ENCODE measurements around the gene SLC25A30.
"Not testable (repeated sequence)": the region's sequence is repeated elsewhere in the genome, so short reads cannot be mapped to it uniquely, and the experiment has no call there.

SLC25A30 gene

DNA sequence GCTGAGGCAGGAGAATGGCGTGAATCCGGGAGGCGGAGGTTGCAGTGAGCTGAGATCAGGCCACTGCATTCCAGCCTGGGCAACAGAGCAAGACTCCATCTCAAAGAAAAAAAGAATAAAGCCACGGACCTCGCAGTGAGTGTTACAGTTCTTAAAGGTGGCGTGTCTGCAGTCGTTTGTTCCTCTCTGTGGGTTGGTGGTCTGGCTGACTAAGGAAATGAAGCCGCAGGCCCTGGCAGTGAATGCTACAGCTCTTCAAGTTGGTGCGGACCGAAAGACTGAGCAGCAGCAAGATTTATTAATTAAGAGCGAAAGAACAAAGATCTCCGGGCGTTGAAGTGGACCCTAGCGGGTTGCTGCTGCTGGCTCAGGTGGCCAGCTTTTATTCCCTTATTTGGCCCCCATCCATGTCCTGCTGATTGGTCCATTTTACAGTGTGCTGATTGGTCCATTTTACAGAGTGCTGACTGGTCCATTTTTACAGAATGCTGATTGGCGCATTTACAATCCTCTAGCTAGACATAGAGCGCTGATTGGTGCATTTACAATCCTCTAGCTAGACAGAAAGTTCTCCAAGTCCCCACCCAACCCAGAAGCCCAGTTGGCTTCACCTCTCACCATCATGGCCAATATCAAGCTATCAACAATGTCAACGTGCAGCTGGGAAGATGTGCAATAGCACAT, 31.1 kb downstream of the SLC25A30 start:
- 32% methylated on average over 16 of the region's 17 CpGs for WGBS (ENCODE audit: insufficient coverage)
- H3K27me3 ChIP-seq (replicated peaks in 2 of 5; ENCODE audit: control insufficient read depth in 4 of 5, insufficient read depth in 5 of 5, low read length in 4 of 5); H3K9me3 ChIP-seq (ENCODE audit: control extremely low read depth in 1 of 5, control insufficient read depth in 4 of 5, insufficient read depth in 2 of 5, low read depth in 1 of 5, low read length in 4 of 5); H3K27ac ChIP-seq (ENCODE audit: insufficient read depth in 1 of 2, low read depth in 1 of 2, low read length in 2 of 2, poor library complexity in 1 of 2, severe bottlenecking in 2 of 2): not testable (repeated sequence)
- Histone ChIP-seq H3K4me3 (ENCODE audit: control insufficient read depth in 1 of 7, extremely low read depth in 1 of 7, insufficient read depth in 4 of 7, low read depth in 2 of 7, low read length in 6 of 7) (peak overlapping the region in 1 of 7 experiments; percentile 25), H3K36me3 (ENCODE audit: control insufficient read depth in 4 of 4, insufficient read depth in 4 of 4, low read length in 3 of 4) (peaks cover 0 to 16% (median 10%) of the 10 kb centered on the region in 4 experiments), H3K4me1 (ENCODE audit: control extremely low read depth in 1 of 4, control insufficient read depth in 4 of 4, insufficient read depth in 4 of 4, low read length in 3 of 4) (peaks cover 0 to 32% (median 25%) of the 10 kb centered on the region in 4 experiments)
- CTCF ChIA-PET, result interaction anchor here (0.7 to 7.6 kb wide), 5 partner anchors 10 to 48 kb away, joined by 3 to 62 read pairs (median 8); no protein-coding TSS in a partner anchor
- DNase-seq, result peak; percentile 84 to 97 (median 96)
- POLR2A ChIA-PET, result interaction anchor here (1.0 kb wide), 1 partner anchor 53 kb away, joined by 3 read pairs; no protein-coding TSS in a partner anchor

GRCh38 chr13:45385907-45386553, 32.1 kb downstream of the SLC25A30 start:
- Histone ChIP-seq H3K4me1 (ENCODE audit: control extremely low read depth in 1 of 4, control insufficient read depth in 4 of 4, insufficient read depth in 4 of 4, low read length in 3 of 4) (peaks cover 0 to 32% (median 25%) of the 10 kb centered on the region in 4 experiments), H3K4me3 (ENCODE audit: control insufficient read depth in 1 of 7, extremely low read depth in 1 of 7, insufficient read depth in 4 of 7, low read depth in 2 of 7, low read length in 6 of 7) (no peak overlapping the region), H3K36me3 (ENCODE audit: control insufficient read depth in 4 of 4, insufficient read depth in 4 of 4, low read length in 3 of 4) (peaks cover 0 to 11% (median 5%) of the 10 kb centered on the region in 4 experiments), H3K27me3 (replicated peaks in 2 of 5; ENCODE audit: control insufficient read depth in 4 of 5, insufficient read depth in 5 of 5, low read length in 4 of 5) (no peaks in the 10 kb centered on the region), H3K27ac (ENCODE audit: insufficient read depth in 1 of 2, low read depth in 1 of 2, low read length in 2 of 2, poor library complexity in 1 of 2, severe bottlenecking in 2 of 2) (no peak overlapping the region), H3K9me3 (ENCODE audit: control extremely low read depth in 1 of 5, control insufficient read depth in 4 of 5, insufficient read depth in 2 of 5, low read depth in 1 of 5, low read length in 4 of 5) (no peaks in the 10 kb centered on the region)
- 74% methylated on average over 4 of the region's 5 CpGs for WGBS (ENCODE audit: insufficient coverage)
- DNase-seq, result peak in 2 of 3 donors; percentile 27 to 37
- CTCF ChIA-PET, result interaction anchor here (0.7 to 7.6 kb wide), 4 partner anchors 15 to 110 kb away, joined by 3 to 62 read pairs (median 6); no protein-coding TSS in a partner anchor
- POLR2A ChIA-PET, result interaction anchor here (0.6 kb wide), 1 partner anchor 19 kb away, joined by 3 read pairs; no protein-coding TSS in a partner anchor

GRCh38 chr13:45385320-45385719, 32.9 kb downstream of the SLC25A30 start:
- H3K4me3 ChIP-seq (ENCODE audit: control insufficient read depth in 1 of 7, extremely low read depth in 1 of 7, insufficient read depth in 4 of 7, low read depth in 2 of 7, low read length in 6 of 7), result no peak overlapping the region
- no peak for DNase-seq
- no peaks in the 10 kb centered on the region for H3K27me3 ChIP-seq (replicated peaks in 2 of 5; ENCODE audit: control insufficient read depth in 4 of 5, insufficient read depth in 5 of 5, low read length in 4 of 5)
- WGBS (ENCODE audit: insufficient coverage), result 98% methylated on average over 4 of the region's 5 CpGs
- H3K27ac ChIP-seq (ENCODE audit: insufficient read depth in 1 of 2, low read depth in 1 of 2, low read length in 2 of 2, poor library complexity in 1 of 2, severe bottlenecking in 2 of 2), result no peak overlapping the region
- no peaks in the 10 kb centered on the region for H3K9me3 ChIP-seq (ENCODE audit: control extremely low read depth in 1 of 5, control insufficient read depth in 4 of 5, insufficient read depth in 2 of 5, low read depth in 1 of 5, low read length in 4 of 5)
- H3K4me1 ChIP-seq (ENCODE audit: control extremely low read depth in 1 of 4, control insufficient read depth in 4 of 4, insufficient read depth in 4 of 4, low read length in 3 of 4), result peaks cover 0 to 32% (median 25%) of the 10 kb centered on the region in 4 experiments
- CTCF ChIA-PET, result interaction anchor here (1.1 to 7.6 kb wide), 8 partner anchors 8 to 69 kb away, joined by 3 to 62 read pairs (median 6); no protein-coding TSS in a partner anchor
- POLR2A ChIA-PET, result interaction anchor here (0.6 kb wide), 1 partner anchor 18 kb away, joined by 3 read pairs; no protein-coding TSS in a partner anchor
- peaks cover 0 to 8% (median 5%) of the 10 kb centered on the region in 4 experiments for H3K36me3 ChIP-seq (ENCODE audit: control insufficient read depth in 4 of 4, insufficient read depth in 4 of 4, low read length in 3 of 4)

- Histone ChIP-seq H3K4me3 (ENCODE audit: control insufficient read depth in 1 of 7, extremely low read depth in 1 of 7, insufficient read depth in 4 of 7, low read depth in 2 of 7, low read length in 6 of 7) (no peak overlapping the region), H3K27ac (ENCODE audit: insufficient read depth in 1 of 2, low read depth in 1 of 2, low read length in 2 of 2, poor library complexity in 1 of 2, severe bottlenecking in 2 of 2) (no peak overlapping the region), H3K4me1 (ENCODE audit: control extremely low read depth in 1 of 4, control insufficient read depth in 4 of 4, insufficient read depth in 4 of 4, low read length in 3 of 4) (peaks cover 0 to 32% (median 25%) of the 10 kb centered on the region in 4 experiments), H3K9me3 (ENCODE audit: control extremely low read depth in 1 of 5, control insufficient read depth in 4 of 5, insufficient read depth in 2 of 5, low read depth in 1 of 5, low read length in 4 of 5) (no peaks in the 10 kb centered on the region), H3K36me3 (ENCODE audit: control insufficient read depth in 4 of 4, insufficient read depth in 4 of 4, low read length in 3 of 4) (peaks cover 0 to 8% (median 5%) of the 10 kb centered on the region in 4 experiments), H3K27me3 (replicated peaks in 2 of 5; ENCODE audit: control insufficient read depth in 4 of 5, insufficient read depth in 5 of 5, low read length in 4 of 5) (no peaks in the 10 kb centered on the region)
- ChIA-PET CTCF (interaction anchor here (1.1 to 7.6 kb wide), 8 partner anchors 9 to 69 kb away, joined by 3 to 62 read pairs (median 6); no protein-coding TSS in a partner anchor), POLR2A (no interaction called here)
- DNase-seq, result no peak
- 100% methylated on average over 2 of the region's 4 CpGs for WGBS (ENCODE audit: insufficient coverage)
Measured at GRCh38 chr13:45384474-45385174, 33.5 kb downstream of the SLC25A30 start.

GRCh38 chr13:45382739-45383138, 35.4 kb downstream of the SLC25A30 start:
- H3K4me3 ChIP-seq (ENCODE audit: control insufficient read depth in 1 of 7, extremely low read depth in 1 of 7, insufficient read depth in 4 of 7, low read depth in 2 of 7, low read length in 6 of 7); H3K27me3 ChIP-seq (replicated peaks in 2 of 5; ENCODE audit: control insufficient read depth in 4 of 5, insufficient read depth in 5 of 5, low read length in 4 of 5); H3K27ac ChIP-seq (ENCODE audit: insufficient read depth in 1 of 2, low read depth in 1 of 2, low read length in 2 of 2, poor library complexity in 1 of 2, severe bottlenecking in 2 of 2); H3K36me3 ChIP-seq (ENCODE audit: control insufficient read depth in 4 of 4, insufficient read depth in 4 of 4, low read length in 3 of 4); POLR2A ChIA-PET; H3K9me3 ChIP-seq (ENCODE audit: control extremely low read depth in 1 of 5, control insufficient read depth in 4 of 5, insufficient read depth in 2 of 5, low read depth in 1 of 5, low read length in 4 of 5); DNase-seq: not testable (repeated sequence)
- WGBS (ENCODE audit: insufficient coverage), result 99% methylated on average over 6 of the region's 8 CpGs
- peaks cover 0 to 24% (median 20%) of the 10 kb centered on the region in 4 experiments for H3K4me1 ChIP-seq (ENCODE audit: control extremely low read depth in 1 of 4, control insufficient read depth in 4 of 4, insufficient read depth in 4 of 4, low read length in 3 of 4)
- CTCF ChIA-PET, result interaction anchor here (1.3 to 7.6 kb wide), 2 partner anchors 11 to 16 kb away, joined by 4 to 62 read pairs; no protein-coding TSS in a partner anchor

DNA sequence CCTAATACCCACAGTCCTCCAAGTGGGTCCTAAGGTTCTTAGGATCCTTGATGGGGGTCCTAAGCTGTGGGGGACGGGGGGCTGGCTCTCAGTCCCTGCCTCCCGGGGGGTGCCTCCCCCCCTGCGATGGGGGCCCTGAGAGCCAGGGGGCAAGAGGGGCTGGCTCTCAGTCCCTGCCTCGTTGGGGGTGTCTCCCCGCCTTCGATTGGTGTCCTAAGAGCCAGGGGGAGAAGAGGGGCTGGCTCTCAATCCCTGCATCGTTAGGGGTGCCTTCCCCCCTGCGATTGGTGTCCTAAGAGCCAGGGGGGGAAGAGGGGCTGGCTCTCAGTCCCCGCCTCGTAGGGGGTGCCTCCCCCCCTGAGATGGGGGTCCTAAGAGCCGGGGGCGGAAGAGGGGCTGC, 37.0 kb downstream of the SLC25A30 start:
- CTCF ChIA-PET, result interaction anchor here (0.6 kb wide), 1 partner anchor 1024 kb away, joined by 3 read pairs; no protein-coding TSS in a partner anchor

More for the DNA sequence above, 37.0 kb downstream of the SLC25A30 start:
- Histone ChIP-seq H3K36me3 (ENCODE audit: control insufficient read depth in 4 of 4, insufficient read depth in 4 of 4, low read length in 3 of 4) (peaks cover 0 to 8% (median 5%) of the 10 kb centered on the region in 4 experiments), H3K27ac (ENCODE audit: insufficient read depth in 1 of 2, low read depth in 1 of 2, low read length in 2 of 2, poor library complexity in 1 of 2, severe bottlenecking in 2 of 2) (no peak overlapping the region), H3K9me3 (ENCODE audit: control extremely low read depth in 1 of 5, control insufficient read depth in 4 of 5, insufficient read depth in 2 of 5, low read depth in 1 of 5, low read length in 4 of 5) (no peaks in the 10 kb centered on the region), H3K4me1 (ENCODE audit: control extremely low read depth in 1 of 4, control insufficient read depth in 4 of 4, insufficient read depth in 4 of 4, low read length in 3 of 4) (peaks cover 0 to 11% (median 7%) of the 10 kb centered on the region in 4 experiments), H3K27me3 (replicated peaks in 2 of 5; ENCODE audit: control insufficient read depth in 4 of 5, insufficient read depth in 5 of 5, low read length in 4 of 5) (no peaks in the 10 kb centered on the region), H3K4me3 (ENCODE audit: control insufficient read depth in 1 of 7, extremely low read depth in 1 of 7, insufficient read depth in 4 of 7, low read depth in 2 of 7, low read length in 6 of 7) (no peak overlapping the region)
- POLR2A ChIA-PET, result no interaction called here
- 96% methylated on average over 5 of the region's 12 CpGs for WGBS (ENCODE audit: insufficient coverage)
- no peak for DNase-seq

All from common myeloid progenitor, CD34-positive (primary cell).